ENCODE data around the gene CD47.

GRCh38 chr3:108021131-108021530 lies 69.7 kb downstream of the CD47 start:
- TF ChIP-seq EZH2 (IDR thresholded peaks at IDR 0.05; ENCODE audit: borderline replicate concordance, low read depth, low read length, severe bottlenecking) (no peak), CTCF (IDR thresholded peaks at IDR 0.05; ENCODE audit: borderline replicate concordance, extremely low read depth, low read length, poor library complexity, severe bottlenecking) (no peak)

Data from DND-41 (cell line).